ENCODE measurements around the gene ATAD2B. TPM values are rescaled to one million over a fixed set of nuclear protein-coding genes. Genes with fewer than 3 reads are reported as not detected.

Gene ATAD2B
- total and polyA plus RNA-seq, 4 donors = 2.3 to 16.2 (median 11.5) TPM

- H3K4me1 ChIP-seq (ENCODE audit: control insufficient read depth in 4 of 4, insufficient read depth in 4 of 4, low read length in 3 of 4) = no peaks in the 10 kb centered on the region
- H3K9ac ChIP-seq (ENCODE audit: low read depth in 1 of 2, low read length in 2 of 2) = no peak overlapping the region
- H3K27me3 ChIP-seq (ENCODE audit: control insufficient read depth in 4 of 4, insufficient read depth in 4 of 4, low read length in 3 of 4) = no peaks in the 10 kb centered on the region
- WGBS = 84% methylated on average over 4 of the region's 4 CpGs
- peaks cover 1 to 22% (median 13%) of the 10 kb centered on the region in 4 donors for H3K36me3 ChIP-seq (ENCODE audit: control insufficient read depth in 4 of 4, insufficient read depth in 3 of 4, low read depth in 1 of 4, low read length in 3 of 4)
- H3K27ac ChIP-seq (ENCODE audit: low read depth in 1 of 2, low read length in 2 of 2) = no peak overlapping the region
- H3K4me3 ChIP-seq (ENCODE audit: low read depth in 1 of 3, low read length in 3 of 3) = no peak overlapping the region
- DNase-seq (ENCODE audit: low spot score) = no peak
- TF ChIP-seq RAD21 (IDR thresholded peaks at IDR 0.05) (peak; percentile 35 to 43), JUND (IDR thresholded peaks at IDR 0.05) (no peak)
- H3K9me3 ChIP-seq (ENCODE audit: control insufficient read depth in 4 of 4, low read length in 3 of 4) = no peaks in the 10 kb centered on the region
Measured at GRCh38 chr2:23760736-23761135, 166.2 kb downstream of the ATAD2B start.

- Histone ChIP-seq H3K27me3 (ENCODE audit: control insufficient read depth in 4 of 4, insufficient read depth in 4 of 4, low read length in 3 of 4) (no peaks in the 10 kb centered on the region), H3K4me1 (ENCODE audit: control insufficient read depth in 4 of 4, insufficient read depth in 4 of 4, low read length in 3 of 4) (no peaks in the 10 kb centered on the region), H3K27ac (ENCODE audit: low read depth in 1 of 2, low read length in 2 of 2) (no peak overlapping the region), H3K9me3 (ENCODE audit: control insufficient read depth in 4 of 4, low read length in 3 of 4) (no peaks in the 10 kb centered on the region), H3K36me3 (ENCODE audit: control insufficient read depth in 4 of 4, insufficient read depth in 3 of 4, low read depth in 1 of 4, low read length in 3 of 4) (peaks cover 0 to 25% (median 17%) of the 10 kb centered on the region in 4 donors), H3K9ac (ENCODE audit: low read depth in 1 of 2, low read length in 2 of 2) (no peak overlapping the region), H3K4me3 (ENCODE audit: low read depth in 1 of 3, low read length in 3 of 3) (no peak overlapping the region)
- DNase-seq (ENCODE audit: low spot score) = no peak
- 93% methylated on average over 6 of the region's 6 CpGs for WGBS
- TF ChIP-seq ATF3 (IDR thresholded peaks at IDR 0.05) = no peak
- no peak for TF ChIP-seq CTCF (IDR thresholded peaks at IDR 0.05; ENCODE audit: low read depth, low read length, missing input control)
Measured at GRCh38 chr2:23757686-23758433, 169.1 kb downstream of the ATAD2B start.

GRCh38 chr2:23756593-23757292 is 170.2 kb downstream of the ATAD2B start:
- H3K9ac ChIP-seq (ENCODE audit: low read depth in 1 of 2, low read length in 2 of 2) = no peak overlapping the region
- no peak for DNase-seq (ENCODE audit: low spot score)
- H3K9me3 ChIP-seq (ENCODE audit: control insufficient read depth in 4 of 4, low read length in 3 of 4) = no peaks in the 10 kb centered on the region
- H3K27me3 ChIP-seq (ENCODE audit: control insufficient read depth in 4 of 4, insufficient read depth in 4 of 4, low read length in 3 of 4) = no peaks in the 10 kb centered on the region
- H3K4me3 ChIP-seq (ENCODE audit: low read depth in 1 of 3, low read length in 3 of 3) = no peak overlapping the region
- no peaks in the 10 kb centered on the region for H3K4me1 ChIP-seq (ENCODE audit: control insufficient read depth in 4 of 4, insufficient read depth in 4 of 4, low read length in 3 of 4)
- 96% methylated on average over 7 of the region's 7 CpGs for WGBS
- peaks cover 0 to 27% (median 16%) of the 10 kb centered on the region in 4 donors for H3K36me3 ChIP-seq (ENCODE audit: control insufficient read depth in 4 of 4, insufficient read depth in 3 of 4, low read depth in 1 of 4, low read length in 3 of 4)
- H3K27ac ChIP-seq (ENCODE audit: low read depth in 1 of 2, low read length in 2 of 2) = no peak overlapping the region
- TF ChIP-seq JUND (IDR thresholded peaks at IDR 0.05) = no peak
- no peak for TF ChIP-seq TAF1 (conservative IDR thresholded peaks at IDR 0.05)
- no peak for TF ChIP-seq CTCF (IDR thresholded peaks at IDR 0.05; ENCODE audit: low read depth, low read length, missing input control)
- no peak for TF ChIP-seq NR2F2 (IDR thresholded peaks at IDR 0.05)
- no peak for TF ChIP-seq ZBTB33 (IDR thresholded peaks at IDR 0.05)
- no peak for TF ChIP-seq MAX (IDR thresholded peaks at IDR 0.05)
- TF ChIP-seq EGR1 (IDR thresholded peaks at IDR 0.05; ENCODE audit: low read depth in 2 of 2) = no peak
- no peak for TF ChIP-seq GABPA (IDR thresholded peaks at IDR 0.05 in 1 of 2, conservative IDR thresholded peaks at IDR 0.05 in 1 of 2)
- no peak for TF ChIP-seq FOXA2 (IDR thresholded peaks at IDR 0.05)
- no peak for TF ChIP-seq REST (IDR thresholded peaks at IDR 0.05)
- no peak for TF ChIP-seq HNF4A (conservative IDR thresholded peaks at IDR 0.05)
- TF ChIP-seq YY1 (IDR thresholded peaks at IDR 0.05) = no peak
- TF ChIP-seq FOXA1 (IDR thresholded peaks at IDR 0.05) = no peak
- TF ChIP-seq HNF4G (IDR thresholded peaks at IDR 0.05) = no peak
